DMS153 (cell line): Measurements from ENCODE around the gene NEB.
A peak's percentile ranks its signal among the peaks of the same experiment; 100 is the strongest.

ENCODE experiments used
- DNase-seq: peaks from one replicate; lab custom pipeline; 2025; lab: John Stamatoyannopoulos, UW

The NEB gene, protein sequence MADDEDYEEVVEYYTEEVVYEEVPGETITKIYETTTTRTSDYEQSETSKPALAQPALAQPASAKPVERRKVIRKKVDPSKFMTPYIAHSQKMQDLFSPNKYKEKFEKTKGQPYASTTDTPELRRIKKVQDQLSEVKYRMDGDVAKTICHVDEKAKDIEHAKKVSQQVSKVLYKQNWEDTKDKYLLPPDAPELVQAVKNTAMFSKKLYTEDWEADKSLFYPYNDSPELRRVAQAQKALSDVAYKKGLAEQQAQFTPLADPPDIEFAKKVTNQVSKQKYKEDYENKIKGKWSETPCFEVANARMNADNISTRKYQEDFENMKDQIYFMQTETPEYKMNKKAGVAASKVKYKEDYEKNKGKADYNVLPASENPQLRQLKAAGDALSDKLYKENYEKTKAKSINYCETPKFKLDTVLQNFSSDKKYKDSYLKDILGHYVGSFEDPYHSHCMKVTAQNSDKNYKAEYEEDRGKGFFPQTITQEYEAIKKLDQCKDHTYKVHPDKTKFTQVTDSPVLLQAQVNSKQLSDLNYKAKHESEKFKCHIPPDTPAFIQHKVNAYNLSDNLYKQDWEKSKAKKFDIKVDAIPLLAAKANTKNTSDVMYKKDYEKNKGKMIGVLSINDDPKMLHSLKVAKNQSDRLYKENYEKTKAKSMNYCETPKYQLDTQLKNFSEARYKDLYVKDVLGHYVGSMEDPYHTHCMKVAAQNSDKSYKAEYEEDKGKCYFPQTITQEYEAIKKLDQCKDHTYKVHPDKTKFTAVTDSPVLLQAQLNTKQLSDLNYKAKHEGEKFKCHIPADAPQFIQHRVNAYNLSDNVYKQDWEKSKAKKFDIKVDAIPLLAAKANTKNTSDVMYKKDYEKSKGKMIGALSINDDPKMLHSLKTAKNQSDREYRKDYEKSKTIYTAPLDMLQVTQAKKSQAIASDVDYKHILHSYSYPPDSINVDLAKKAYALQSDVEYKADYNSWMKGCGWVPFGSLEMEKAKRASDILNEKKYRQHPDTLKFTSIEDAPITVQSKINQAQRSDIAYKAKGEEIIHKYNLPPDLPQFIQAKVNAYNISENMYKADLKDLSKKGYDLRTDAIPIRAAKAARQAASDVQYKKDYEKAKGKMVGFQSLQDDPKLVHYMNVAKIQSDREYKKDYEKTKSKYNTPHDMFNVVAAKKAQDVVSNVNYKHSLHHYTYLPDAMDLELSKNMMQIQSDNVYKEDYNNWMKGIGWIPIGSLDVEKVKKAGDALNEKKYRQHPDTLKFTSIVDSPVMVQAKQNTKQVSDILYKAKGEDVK (N-terminal part only)

DNA sequence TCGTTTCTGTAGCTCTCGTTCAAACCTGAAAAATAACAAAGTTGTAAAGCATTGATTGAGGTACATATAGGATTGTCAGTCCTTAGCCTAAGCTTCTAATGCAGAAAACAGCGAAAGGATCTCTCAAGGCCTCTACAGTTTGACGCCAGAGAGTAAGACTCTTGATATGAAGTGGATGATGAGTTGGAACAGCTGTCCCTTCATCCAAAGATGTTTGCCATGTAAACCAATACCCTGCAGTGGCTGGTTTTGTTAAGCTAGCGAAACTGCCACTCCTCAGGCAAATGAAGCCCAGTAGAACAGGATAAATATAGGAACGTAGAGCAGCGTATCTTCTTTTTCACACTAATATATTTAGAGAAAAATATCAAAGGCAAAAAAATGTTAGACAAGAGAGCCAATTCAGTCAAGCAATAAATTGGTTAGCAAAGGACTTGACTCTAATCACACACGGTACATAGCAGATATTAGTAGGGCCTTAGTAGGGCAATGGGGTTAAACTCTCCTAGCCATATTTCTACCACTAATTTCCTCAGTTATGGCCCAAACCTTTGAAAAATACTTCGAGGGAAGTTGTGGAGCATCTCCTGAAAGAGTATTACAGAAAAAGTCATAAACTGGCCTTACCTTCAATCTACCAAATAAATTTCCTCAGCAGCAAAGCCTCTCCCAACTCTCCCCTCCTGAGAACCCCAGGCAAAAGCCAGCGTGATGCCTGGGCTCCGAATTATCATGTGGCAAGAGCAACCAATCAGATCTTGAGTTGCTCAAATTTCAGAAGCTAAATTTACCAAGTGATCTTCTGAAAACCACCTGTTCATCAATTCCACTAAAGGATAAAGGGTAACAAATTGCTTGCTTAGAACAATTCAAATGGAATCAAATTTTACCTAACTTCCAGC, at the start of gene NEB:
TSS of gene NEB (minus strand) at position 706 of the 902 bp plus-strand sequence. CDS start 1,320 bp downstream, outside the sequence.
- DNase-seq = peak; percentile 72

DNA sequence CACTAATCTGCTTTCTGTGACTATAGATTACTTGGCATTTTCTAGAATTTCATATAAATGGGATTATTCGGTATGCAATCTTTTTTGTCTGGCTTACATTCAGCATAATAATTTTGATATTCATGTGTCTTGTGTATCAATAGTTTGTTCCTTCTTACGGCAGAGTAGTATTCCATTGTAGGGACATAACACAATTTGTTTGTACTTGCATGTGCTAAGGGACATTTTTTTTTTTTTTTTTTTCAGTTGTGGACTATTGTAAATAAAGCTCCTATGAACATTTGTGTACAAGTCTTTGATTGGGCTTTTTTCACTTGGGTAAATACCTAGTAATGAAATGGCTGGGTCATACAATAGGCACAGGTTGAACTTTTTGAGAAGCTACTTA, 48.9 kb upstream of the NEB start:
- DNase-seq = no peak

DNA sequence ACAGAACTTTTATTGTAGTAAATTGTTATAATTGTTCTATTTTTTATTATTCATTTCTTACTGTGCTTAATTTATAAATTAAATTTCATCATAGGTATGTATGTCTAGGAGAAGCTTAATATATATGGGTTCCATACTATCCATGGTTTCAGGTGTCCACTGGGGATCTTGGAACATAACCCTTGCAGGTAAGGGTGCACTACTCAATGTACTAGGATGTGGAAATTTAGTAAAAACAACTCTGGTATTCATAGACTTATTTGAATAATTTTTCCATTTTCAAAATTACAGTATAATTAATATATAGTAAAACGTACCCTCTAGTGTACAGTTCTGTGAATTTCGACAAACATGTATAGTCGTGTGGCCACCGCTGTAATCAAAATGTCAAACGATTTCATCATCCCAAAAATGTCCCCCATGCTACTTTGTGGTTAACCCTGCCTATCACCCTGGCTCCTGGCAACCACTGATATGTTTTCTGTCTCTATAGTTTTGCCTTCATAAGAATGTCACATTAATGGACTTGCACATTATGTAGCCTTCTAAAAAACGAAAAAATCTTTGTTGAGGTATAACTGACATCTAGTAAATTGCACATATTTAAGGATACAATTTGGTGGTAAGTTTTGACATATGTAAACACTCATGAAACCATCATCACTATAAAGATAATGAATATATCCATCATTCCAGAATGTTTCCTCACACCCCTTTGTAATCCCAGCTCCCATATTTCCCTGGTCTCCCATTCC, 48.3 kb upstream of the NEB start:
- DNase-seq = no peak

DNA sequence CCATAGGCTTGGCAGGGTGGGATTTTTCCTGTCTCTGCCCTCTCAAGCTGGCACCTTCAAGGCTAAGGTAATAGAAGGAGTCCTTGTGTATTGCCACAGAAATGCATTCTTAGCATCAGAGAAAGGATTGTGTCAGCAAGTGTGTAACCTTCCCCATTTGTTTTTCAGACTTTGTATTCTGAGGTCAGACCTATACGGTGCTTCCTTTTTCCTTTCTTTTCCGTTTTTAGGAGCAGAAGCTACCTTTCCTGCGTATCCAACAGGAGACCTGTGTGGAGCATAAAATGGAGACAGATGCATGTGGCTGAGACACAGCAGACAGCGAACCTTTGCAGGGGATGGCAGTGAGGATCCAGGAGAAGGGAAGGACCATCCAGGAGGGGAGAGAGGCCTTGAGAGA, 47.4 kb upstream of the NEB start:
- DNase-seq = no peak

DNA sequence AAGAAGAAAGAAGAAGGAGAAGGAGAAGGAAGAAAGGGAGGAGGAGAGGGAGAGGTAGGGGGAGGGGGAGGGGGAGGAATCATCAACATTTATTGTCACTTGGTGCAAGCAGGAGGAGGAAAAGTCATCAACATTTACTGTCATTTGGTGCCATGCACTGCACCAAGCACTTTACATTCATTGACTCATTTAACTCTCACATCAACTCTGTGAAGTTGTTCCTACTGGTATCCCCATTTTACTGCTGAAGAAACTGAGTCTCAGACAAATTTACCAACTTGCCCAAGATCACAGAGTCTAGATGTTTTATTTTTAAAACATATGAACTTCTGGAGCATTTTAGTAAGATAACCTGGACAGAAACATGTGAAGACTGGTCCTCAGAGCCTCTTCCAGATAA, 46.7 kb upstream of the NEB start:
- no peak for DNase-seq

DNA sequence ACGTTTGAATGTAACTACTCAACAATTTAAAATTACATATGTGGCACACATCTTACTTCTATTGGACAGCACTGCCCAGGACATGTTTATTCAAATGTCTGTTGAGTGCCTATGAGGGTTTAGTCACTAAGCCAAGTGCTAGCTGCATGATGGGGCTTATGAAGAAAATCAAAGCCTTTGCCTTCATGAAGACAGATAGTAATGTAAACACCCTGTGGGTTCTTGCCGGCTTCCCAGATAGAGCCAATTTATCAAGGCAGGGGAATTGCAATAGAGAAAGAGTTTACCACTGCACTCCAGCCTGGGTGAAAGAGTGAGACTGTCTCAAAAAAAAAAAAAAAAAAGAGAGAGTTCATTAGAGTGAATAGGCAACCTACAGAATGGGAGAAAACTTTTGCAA, 43.7 kb upstream of the NEB start:
- no peak for DNase-seq

DNA sequence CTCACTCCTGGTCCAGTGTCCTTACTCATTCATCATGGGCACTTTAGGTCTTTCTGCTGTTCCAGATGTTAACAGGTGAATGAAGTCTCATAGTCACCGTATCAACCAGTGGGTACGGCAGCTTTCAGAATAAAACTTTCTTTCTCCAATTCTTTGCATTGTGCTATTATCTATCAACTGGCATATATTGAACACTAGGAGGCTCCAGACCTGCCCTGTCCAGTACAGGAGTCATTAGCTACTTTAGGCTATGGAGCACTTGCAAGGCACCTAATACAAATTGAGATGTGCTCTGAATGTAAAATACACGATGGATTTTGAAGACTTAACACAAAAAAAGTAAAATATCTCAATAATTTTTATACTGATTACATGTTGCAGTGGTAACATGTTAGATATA, 43.2 kb upstream of the NEB start:
- no peak for DNase-seq

DNA sequence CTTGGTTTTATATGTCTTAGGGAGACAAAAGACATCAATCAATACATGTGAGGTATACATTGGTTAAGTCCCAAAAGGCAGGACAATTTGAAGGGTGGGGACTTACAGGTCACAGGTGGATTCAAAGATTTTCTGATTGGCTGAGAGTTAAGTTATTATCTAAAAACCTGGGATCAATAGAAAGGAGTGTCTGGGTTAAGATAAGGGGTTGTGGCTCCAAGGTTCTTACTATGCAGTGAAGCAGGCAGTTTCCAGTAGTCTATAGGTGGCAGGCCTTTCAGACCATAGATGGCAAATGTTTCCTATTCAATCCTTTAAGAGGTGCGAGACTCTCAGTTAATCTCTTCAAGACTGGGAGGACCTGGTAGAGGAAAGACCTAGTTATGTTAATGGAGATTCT, 42.1 kb upstream of the NEB start:
- no peak for DNase-seq

DNA sequence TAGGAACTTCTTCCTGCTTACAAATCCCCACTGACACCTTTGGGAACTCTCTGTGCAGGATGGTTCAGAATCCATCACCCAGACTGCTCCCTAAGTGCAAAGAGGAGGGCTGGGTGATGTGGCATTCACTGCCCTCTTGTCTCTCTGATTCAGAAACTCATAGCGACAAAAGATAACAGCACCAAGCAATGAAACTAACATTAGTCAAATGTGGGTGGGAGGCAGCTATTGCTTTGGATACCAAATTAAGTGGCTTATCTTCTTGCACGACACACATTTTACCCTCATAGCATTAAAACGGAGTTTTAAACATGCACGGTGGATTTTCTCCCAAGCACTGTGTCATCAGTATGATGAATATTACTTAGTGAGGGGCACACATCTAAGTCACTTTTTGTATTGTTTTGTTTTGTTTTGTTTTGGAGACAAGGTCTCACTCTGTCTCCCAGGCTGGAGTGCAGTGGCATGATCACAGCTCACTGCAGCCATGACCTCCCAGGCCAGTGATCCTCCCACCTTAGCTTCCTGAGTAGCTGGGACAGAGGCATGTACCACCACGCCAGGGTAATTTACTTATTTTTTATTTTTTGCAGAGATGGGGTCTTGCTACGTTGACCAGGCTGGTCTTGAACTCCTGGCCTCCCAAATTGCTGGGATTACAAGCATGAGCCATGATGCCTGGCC, 40.9 kb upstream of the NEB start:
- no peak for DNase-seq

DNA sequence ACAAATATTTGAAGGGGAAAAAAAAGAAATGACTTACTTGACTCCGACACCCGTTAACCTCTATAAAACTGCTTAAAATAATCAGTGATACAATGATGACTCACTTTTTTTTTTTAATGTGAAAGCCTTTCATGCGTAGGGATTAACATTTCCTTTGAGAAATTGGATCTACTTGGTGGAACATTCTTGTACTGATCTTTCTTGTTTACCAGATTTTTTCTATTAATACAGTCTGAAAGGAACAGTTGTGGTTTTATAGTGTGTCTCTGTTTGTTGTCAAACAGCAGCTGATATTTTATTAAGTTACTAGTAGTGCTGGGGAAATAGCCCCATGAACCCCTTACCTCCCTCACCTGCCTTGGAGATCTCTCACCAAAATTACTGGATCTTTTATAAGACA, 40.2 kb upstream of the NEB start:
- DNase-seq = no peak

DNA sequence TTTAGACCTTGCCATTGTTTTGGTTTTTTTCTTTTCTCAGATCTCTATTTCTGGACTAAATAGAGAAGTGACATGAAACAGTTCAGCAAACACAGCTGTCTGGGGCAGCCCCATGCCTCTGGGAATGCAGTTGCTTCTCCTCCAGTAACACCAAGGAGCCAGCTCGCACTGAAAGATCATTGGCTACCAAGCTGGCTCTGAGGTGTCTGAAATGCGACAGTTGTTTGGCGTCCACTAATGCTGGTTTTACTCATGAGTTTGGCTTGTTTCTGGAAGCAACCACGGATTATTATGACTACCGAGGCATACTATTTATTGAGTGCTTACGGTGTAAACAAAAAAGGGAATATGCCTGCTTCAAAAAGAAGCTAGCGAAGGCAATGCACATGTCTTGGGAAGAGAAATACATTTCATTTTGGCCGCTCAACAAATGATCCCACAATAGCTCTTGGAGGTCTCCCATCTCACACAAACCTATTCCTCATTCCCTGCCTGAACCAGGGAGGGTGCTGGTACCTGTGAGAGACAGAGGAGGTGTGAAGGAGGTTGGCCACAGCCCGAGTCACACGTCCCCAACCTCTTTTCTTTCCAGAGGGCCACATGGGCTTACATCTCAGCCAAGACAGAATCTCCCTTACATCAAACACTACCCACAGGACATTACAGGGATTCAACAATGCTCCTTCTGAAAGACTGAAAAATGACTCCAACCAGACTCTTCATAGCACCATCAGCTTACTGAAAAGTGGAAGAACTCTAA, 37.5 kb upstream of the NEB start:
- no peak for DNase-seq

DNA sequence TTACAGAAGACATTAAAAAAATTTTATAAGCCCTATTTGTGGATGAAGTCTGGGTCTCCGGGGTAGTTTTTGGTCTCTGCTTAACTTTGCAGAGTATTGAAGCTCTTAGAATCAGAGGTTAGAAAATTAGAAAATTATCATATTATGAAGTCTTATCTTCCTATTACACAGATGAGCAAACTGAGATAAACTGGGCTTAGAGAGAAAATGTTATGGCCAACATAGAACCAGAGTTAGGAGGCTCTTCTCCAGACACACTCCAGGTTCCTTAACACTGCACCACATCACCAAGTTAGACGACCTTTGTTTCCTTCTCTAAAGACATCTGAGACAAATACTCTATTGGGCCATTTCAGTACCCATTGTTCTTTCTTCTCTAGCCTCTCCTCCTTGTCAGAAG, 36.7 kb upstream of the NEB start:
- DNase-seq = no peak

DNA sequence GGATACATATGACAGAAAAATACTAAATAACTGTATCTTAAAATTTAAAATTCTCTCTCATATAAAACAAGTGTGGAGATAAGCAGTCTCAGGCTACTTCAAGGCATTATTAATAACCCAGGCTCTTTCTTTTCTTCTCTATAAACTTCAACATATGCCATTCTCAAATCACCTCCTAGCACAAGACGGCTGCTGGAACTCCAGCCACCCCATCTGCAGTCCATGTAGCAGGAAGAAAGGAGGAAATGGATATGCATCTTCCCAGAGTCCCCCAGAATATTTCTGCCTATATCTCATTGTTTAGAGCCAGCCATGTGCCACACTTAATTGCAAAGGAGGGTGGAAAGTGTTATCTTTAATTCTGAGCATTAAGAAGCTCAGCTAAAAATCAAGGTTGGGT, 35.3 kb upstream of the NEB start:
- DNase-seq = no peak

DNA sequence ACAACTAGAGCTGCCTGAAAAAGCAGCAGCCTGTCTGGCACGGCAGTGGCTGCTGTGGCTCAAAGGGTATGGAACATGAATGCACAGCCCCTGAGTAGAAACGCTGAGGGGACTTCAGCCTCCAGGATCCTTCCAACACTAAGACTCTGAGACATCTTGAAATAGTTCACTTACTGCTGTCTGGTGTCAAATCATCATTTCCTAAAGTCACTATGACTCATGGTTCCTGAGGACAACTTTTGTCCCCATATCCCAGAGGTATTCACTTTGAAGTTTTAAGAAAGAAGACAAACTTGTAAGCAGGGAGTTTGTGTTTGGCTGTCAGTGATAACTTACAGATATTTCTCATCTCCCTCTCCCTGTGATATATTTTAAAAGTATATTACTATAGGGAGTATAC, 33.3 kb upstream of the NEB start:
- no peak for DNase-seq

DNA sequence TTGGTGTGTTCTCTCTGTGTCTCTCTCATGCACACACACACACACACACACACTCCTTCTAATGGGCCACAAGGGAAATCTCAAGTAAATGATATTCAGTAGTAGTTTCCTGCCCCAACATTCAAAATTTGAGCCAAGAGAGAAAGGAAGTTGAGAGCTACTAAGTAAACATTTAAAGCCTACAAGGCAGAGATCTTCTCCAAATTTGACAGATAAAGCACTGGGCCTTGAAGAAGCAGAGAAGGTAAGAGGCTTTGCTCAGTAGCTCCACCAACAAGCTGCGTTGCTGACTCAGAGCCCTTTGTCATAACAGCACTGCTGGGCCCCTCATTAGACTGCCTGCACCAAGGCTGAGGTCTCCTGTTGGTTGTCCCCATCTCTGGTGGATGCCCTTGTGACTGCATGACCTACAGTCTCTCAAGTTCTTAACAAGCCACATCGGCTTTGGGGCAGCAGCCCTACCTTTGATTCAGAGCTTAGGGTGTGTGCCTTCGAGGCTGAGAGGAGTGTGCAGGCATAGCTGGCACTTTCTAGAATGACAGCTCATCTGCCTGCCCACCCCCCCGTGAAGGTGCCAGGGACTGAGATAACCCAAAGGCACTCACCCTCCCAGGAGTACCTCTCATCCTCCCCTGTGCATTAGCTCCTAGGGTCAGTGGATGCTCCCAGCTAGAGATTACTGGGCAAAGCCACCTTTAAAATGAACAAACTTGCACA, 32.3 kb upstream of the NEB start:
- DNase-seq = no peak

DNA sequence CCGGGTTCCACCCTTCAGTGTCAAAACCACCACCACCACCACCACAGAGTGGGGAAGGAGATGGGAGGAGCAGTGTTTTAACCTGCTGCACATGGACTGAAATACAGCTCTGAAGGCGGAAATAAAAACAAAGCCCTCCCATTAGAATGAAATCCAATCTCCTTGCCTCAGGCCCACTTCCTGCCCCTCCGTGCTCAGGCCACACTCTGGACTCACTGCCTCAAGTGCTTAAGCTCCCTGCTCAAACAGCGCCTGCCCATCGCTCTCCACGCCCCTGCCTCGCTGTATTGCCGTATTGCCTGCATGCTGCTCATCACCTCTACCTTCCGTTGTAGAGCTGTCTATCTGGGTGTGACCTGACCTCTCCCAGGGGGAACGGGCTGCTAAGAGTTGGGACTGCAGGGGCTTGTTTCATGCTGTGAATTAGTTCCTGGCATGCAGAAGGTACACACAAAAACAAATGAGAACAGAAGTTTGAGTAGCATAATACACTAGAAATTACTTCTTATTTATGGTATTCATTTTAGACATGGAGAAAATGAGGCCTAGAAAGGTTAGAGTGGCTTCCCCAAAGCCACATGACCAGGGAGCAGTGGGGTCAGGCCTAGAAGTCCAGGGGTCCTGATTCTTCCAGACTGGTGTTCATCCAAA, 31.6 kb upstream of the NEB start:
- peak; percentile 85 for DNase-seq

DNA sequence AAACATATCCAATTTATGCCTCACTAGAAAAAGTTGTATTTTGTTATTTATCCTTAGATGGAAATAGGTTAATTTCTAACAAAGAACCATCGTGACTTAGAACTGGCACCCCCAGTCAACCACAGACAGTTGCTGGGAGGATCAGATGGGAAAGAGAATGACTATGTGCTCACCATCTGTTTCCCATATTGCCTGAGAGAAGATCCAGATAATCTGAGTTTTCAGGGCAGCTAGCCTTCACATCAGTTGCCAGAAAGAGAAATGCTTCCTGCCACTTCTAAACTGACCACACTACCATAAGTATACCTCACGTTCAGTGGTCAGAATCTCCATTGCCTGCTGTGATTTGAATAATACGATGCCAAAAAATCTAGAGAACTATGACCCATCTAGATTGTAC, 28.4 kb upstream of the NEB start:
- no peak for DNase-seq

DNA sequence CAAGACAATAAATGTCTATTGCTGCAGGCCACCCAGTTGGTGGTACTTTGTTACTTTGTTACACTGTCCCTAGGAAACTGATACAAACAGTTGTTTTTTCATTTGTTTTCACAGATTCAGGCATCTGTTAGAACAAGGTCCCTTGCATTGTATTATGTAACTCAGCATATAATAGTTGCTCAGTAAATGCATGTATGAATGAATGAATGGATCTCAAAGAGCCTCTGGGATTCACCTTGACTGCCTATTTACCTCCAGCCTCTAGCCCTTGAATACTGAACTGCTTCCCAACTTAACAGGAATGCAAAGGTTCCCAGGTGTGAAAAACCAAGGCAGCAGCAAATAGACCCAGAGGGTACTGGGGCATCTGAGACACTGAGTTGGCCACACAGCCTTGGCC, 27.4 kb upstream of the NEB start:
- DNase-seq = no peak
